ENCODE data around the gene IL34.
"Not testable (repeated sequence)": the region's sequence is repeated elsewhere in the genome, so short reads cannot be mapped to it uniquely, and the experiment has no call there.

Gene IL34

DNA sequence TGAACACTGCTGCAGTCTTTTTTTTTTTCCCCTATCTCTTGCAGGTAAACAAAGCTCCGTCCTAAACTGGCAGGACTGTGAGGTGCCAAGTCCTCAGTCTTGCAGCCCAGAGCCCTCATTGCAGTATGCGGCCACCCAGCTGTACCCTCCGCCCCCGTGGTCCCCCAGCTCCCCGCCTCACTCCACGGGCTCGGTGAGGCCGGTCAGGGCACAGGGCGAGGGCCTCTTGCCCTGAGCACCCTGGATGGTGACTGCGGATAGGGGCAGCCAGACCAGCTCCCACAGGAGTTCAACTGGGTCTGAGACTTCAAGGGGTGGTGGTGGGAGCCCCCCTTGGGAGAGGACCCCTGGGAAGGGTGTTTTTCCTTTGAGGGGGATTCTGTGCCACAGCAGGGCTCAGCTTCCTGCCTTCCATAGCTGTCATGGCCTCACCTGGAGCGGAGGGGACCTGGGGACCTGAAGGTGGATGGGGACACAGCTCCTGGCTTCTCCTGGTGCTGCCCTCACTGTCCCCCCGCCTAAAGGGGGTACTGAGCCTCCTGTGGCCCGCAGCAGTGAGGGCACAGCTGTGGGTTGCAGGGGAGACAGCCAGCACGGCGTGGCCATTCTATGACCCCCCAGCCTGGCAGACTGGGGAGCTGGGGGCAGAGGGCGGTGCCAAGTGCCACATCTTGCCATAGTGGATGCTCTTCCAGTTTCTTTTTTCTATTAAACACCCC lies 13.8 kb downstream of the IL34 start:
- DNase-seq, result no peak

DNA sequence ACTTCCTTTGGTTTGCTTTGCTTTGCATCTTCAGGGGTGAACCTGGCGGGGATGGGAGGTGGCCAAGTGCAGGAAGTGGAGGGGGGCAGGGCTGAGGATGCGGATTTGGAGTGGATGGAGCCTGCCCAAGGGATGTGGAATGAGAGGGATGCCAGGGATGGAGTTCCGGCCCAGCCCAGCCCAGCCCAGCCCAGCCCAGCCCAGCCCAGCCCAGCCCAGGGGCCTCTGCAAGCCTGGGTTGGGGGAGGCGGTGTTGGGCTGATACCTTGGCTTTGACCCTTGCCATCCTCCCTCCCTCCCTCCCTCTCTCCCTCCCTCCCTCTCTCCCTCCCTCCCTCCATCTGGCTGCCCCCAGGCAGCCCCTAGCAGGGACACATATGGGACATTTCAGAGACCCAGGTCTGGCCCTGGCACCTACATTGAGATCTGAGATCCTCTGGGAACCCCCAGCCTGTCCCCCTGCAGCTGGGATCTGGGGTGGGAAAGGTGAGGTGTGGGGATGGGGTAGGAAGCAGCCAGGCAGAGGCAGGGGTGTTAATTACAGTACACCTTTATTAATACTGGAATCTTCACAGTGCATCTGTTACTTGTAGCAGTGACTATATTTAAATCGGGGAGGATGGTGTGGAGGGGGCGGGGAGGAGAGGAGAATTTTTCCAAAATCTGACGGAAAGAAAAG lies 14.5 kb downstream of the IL34 start:
- DNase-seq, result no peak

DNA sequence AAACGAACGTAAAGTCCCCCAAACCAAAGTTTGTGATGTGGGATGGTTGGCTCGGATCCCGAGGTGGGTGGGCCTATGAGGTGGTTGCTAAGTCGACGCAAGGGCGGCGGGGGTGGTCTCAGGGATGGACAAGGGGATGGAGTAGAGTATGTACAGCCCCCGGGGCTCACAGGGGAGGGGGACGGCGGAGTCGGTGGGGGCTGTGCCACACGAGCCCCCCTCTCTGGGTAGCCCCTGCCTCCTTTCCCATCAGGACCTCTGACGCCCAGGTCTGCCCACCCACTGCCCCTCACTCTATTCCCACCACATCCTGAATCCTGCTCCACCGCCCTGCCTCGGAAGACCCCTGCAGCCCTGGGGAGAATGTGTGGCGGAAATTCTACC lies 15.2 kb downstream of the IL34 start:
- no peak for DNase-seq

DNA sequence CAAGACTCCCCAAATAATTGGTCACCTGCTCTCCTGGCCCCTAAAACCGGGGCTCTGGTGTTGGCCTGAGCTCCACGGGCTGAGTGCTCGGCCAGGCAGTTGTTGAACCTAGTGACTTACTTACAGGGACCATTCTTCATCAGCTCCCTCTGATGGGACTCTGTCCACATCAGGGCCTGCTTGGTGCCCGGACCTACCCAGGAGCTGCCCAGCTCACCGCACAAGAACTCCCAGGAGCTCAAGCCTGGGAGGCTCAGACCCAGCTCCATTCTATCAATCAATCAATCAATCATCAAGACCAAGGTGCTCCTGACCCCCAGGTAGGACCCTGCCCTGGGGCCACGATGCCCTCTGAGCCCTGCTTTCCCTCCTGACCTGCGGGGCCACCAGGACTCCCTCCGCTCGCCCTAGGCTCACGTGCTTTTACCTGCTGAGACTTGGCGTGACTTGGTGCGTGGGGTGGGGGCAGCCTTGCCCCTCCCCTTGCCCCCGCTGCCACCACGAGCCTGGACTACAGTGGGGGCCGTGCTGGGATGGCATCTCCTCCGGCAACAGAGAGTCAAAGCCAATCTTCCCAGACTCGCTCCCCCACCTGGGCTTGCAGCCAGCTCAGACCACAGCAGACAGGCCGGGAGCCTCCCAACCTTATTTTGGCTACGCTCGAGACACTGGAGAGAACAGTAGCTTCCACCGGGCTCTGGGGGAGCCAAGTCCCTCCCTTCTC lies 15.7 kb downstream of the IL34 start:
- DNase-seq, result no peak

DNA sequence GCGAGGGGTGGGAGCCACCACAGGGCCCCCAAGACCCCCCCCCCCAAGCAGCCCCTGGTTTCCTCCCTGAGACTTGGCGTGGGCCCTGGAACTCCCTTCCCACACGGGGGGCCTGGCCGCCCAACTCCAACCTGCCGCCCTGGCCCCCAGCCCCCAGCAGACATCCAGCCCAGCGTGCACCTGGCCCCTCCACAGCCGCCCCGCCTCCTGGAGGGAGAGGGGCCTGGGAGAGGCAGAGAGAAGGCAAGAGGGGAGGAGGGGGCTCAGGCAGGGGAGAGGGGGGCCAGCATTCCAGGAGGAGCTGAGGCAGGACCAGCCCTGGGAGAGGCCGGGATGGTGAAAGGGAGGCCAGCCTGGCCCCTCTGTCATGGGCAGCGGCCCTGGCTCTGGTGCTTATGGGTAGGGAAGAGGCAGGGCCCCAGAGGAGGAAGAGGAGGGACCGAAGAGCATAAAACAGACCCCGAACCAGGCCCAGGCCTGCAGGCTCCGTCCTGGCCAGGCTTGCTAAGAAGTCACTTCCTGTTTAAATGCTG lies 16.7 kb downstream of the IL34 start:
- DNase-seq, result no peak

DNA sequence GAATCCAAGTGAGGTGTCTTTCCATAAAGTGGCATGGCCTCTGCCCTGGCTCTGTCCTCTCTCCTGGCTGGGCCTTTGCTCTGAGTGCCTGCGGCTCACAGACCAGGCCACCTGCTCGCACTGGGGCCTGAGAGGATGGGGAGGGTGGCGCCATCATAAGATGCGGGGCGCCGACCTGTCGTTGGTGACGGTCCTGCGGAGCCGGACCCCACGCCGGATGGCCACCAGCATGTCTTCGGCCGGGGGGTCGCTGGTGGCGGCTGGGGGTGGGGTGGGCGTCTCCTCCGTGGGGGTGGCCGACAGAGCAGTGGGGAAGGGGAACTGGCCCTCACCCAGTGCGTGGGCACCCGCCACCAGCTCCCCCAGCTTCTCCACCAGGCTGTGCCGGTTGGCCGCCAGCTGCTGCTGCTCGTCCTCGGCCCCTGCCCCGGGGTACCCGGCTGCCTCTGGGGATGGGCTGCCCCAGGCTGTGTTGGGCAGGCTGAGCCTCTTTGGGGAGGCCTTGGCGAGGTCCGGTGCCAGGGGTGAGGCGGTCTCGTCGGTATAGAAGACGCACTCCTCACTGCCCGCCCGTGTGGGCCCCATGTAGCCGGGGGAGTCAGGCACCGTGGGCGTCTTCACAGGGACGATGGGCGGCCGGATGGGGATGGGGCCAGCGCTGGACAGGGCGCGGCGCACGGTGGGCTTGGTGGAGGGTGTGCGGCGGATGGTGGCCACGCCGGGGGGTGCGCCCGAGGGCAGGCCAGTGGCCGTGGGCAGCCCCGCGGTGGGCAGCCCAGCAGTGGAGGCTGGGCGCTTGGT lies 17.4 kb downstream of the IL34 start:
- DNase-seq, result no peak

DNA sequence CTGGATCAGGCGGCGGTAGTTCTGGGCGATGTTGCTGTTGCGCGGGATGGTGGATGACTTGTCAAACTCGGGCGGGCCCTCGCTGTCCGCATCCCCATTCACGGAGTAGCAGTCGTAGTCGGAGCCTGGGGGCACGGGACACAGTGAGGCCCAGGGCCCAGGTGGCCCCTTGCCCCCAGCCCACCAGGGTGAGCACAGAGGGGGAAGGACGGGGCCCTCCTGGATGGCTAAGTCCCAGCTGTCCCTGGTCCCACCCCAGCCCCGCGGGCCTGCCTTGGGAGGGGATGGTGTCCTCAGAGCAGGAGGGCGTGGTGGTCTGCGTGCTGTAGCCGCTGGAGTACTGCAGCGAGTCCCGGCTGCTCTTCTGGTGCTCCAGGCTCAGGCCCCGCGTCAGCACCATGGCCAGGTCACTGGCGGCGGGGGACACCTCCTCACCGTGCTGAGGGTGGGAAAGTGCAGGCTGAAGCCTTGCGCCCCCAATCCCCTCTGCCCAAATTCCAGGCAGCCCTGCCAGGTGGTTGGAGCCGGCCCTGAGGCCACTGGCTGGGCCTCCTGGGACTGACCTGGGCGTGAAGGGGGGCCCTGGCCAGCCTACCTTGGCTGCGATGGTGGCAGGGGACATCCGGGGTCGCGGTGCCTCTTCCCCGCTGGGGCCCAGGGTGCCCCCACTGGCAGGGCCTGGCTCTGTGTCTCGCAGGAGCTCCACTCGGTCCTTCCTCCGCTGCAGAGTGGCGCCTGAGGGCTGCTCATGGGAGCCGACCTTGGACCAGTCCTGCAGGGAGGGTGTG lies 18.2 kb downstream of the IL34 start:
- no peak for DNase-seq

DNA sequence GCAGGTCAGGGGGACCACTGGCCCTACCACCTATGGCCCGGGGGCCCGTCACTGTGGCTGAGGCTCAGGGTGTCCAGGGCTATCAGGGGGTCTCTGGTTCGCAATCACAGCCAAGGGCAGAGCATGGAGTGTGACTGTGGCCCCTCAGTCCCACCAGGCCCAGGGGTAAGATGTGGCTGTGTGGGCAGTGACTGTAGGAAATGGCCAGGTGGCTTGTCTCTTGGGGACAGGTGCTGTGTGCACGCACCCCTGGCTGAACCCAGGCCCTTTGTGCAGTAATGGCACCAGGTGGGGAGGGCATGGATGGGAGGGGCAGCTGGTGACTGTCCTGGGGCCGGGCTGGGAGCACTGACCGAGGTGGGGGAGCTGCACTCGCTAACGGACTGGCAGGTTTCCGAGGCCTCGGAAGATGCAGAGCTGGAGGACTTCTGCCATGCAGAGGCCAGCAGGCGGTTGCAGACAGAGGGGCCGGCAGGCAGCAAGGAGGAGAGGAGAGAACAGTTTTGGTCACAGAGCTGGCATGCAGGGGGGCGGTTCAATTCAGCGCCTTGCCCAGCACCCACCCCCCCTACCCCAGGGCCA lies 18.8 kb downstream of the IL34 start:
- DNase-seq, result no peak

DNA sequence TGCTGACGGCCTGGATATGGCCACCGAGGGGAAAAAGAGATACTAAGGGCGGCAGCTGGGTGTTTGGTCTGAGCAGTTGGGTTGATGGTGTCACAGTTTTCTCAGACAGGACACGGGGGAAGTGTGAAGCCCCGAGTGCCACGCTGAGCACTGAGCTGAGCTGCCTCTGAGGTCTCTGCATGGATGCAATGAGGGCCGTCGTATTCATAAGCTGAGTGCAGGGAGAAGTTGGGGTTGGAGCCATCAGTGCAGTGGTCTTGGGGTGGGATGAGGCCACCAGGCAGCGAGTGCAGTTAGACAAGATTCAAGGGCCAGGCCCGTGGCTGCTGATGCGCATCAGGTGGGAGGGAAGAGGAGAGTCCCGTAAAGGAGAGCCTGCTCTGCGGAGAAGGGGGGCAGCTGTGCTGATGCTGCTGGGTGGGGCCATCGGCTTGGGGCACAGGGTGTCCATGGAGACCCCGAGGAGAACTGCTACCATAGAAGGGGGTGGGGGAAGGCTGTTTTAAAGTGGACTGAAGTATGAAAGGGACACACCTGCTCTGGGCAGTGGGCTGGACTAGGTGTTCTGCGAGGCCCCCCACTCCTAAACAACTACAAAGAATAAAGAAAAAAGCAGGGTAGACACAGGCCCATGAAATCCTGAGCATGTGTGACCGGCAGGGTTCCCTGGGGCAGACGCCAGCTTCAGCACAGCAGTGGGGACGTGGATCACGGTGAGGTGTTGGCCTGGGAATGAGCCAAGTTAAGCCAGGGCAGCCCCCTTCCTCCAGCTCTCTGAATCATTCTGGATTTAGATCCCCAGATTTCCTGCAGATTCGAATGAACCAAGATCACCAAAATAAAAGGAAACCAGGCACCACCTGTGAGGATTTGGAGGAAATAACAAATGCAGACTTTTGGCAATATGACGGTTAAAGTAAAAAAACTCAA lies 19.7 kb downstream of the IL34 start:
- DNase-seq, result no peak

DNA sequence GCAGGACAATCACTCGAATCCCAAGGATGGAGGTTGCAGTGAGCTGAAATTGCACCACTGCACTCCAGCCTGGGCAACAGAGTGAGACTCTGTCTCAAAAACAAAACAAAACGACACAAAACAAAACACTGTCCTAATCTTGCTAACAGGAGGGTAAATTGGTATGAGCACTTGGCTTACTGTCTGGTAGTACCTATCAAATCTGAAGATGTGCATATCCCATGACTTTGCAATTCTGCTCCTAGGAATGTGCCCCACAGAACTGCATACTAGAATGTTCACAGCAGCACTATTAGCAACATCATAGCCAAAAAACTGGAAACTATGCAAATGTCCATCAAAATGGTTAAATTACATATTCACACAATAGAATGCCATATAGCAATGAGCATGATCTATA lies 23.8 kb downstream of the IL34 start:
- DNase-seq, result no peak

DNA sequence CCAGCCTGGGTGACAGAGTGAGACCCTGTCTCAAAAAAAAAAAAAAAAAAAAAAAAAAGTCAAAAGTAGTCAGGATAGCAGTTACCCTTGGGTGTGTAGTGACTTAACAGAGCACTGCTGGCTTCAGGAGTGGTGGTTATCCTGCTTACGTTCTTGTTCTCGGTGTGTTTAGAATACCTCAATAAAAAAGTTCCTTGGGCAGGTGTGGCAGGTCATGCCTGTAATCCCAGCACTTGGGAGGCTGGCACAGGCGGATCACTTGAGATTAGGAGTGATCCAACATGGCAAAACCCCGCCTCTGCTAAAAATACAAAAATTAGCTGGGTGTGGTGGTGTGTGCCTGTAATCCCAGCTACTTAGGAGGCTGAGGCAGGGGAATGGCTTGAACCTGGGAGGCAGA lies 24.6 kb downstream of the IL34 start:
- DNase-seq, result not testable (repeated sequence)

DNA sequence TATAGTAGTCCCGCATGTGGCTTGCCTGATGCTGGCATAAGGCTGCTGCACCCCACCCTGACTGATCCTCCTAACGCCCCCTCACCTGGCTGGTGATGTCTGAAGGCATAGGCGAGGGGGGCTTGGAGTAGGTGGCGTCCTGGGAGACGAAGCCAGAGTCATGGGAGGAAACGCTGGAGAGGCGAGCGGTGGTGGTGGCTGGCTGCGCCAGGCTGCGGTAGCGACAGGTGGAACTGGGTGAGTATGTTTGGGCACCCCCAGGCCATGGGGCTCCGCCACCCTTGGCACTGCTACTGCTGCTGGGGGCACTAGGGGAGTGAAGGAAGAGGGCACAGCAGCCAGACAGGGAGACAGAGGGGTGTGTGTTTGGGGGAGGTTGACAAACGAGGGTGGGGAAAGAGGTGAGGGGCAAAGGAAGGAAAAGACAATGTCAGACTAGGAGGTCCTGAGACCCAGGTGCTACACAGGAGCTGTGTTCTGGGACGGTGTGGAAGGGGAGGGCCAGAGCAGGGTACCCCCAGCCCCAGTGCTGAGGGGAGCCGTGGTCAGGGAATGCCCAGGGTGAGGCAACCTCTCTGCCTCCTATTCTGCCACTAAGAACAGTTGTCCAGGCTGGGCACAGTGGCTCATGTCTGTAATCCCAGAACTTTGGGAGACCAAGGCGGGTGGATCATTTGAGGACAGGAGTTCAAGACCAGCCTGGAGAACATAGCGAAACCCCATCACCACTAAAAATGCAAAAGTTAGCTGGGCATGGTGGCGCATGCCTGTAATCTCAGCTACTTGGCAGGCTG lies 28.1 kb downstream of the IL34 start:
- no peak for DNase-seq

DNA sequence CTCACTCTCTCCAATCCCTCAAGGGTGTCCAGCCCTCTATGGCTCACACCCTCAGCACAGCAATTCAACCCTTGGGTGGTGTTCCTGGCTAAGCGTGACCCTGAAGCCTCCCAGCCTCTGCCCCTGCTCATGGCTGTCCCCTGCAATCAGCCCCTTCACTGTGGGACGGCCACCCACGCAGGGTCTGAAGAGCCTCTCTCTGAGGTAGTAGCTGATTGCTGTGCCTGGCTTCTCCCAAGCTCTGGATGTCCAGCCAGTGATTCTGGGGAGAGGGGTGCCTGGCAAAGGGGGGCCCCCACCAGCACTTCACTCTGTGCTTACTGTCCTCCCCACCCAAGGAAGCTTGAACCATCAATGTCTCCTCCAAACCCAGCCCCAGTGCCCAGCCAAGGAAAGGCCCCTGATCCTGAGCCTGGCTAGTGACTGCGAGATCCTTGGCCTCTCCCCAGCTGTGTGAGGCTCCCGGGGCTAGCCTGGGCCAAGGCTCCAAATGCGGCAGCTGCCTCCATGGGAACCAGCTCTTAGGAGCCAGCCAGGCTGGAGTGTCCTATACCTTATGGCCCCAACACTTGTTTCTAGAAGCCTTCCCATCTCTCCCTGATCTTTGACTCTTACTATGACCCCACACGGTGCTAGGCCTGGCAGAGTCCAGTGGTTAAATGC lies 29.6 kb downstream of the IL34 start:
- no peak for DNase-seq

DNA sequence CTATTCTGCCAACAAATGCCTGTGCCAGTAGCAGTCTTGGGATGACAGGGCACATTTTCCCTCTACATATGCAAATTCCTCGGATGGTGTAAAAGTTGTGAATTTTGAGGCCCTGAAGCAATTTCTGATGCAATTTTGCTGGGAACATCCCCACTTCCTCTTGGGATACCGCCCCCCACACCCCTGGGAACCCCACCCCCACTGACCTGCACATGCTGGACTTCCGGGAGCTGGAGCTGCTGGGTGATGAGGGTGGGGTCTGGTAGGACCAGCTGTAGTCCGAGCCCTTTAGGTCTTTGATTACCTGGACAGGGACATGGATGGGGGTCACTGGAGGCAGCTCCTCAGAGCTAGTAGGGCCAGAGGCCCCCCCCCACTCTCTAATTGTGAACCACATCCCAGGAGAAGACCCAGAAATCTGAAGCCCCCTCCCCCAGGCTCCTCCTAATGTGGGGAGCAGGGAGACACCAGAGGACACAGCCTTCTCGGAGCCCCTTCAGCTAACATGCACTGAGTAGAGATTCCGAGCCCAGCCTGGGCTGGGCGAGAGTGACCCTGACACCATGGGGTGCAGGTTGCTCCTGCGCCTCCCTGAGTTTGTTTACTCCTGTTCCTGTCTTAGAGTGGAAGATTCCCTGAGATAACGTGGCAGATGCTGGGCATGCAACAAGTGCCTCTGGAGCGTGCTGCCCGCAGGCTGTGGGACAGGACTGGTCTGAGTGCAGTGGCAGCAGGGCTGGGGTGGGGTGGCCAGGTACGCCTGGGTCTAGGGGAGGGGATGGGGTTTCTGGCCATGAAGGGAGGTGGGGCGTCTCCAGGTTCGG lies 30.5 kb downstream of the IL34 start:
- DNase-seq, result no peak

DNA sequence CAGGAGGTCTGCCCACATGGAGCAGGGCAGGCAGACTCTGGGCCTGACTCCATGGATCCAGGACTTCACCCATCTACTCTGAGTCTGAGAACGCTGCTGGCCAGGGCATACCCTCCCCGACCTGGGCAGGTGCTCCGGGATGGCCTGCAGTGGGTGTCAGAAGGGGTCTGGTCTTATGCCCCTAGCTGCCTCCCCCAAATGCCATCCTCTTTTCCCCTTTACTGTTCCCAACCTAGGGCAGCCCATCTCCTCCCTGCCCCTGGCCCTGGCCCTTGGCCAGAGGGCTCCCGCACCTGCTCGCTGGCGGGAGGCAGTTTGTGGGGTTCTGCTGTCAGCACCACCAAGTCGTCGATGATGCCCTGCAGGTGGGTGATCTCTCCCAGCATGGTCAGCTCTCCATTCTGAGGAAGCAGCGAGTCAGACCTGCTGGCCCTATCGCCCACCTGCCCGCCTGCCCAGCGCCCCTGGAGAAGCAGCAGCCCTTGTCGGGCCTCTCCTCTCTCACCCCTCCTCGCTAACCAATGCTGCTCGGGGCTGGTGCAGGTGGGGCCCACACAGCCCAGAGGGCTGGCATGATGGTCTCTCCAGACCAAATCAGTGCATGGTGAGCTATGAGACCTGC lies 31.3 kb downstream of the IL34 start:
- no peak for DNase-seq

DNA sequence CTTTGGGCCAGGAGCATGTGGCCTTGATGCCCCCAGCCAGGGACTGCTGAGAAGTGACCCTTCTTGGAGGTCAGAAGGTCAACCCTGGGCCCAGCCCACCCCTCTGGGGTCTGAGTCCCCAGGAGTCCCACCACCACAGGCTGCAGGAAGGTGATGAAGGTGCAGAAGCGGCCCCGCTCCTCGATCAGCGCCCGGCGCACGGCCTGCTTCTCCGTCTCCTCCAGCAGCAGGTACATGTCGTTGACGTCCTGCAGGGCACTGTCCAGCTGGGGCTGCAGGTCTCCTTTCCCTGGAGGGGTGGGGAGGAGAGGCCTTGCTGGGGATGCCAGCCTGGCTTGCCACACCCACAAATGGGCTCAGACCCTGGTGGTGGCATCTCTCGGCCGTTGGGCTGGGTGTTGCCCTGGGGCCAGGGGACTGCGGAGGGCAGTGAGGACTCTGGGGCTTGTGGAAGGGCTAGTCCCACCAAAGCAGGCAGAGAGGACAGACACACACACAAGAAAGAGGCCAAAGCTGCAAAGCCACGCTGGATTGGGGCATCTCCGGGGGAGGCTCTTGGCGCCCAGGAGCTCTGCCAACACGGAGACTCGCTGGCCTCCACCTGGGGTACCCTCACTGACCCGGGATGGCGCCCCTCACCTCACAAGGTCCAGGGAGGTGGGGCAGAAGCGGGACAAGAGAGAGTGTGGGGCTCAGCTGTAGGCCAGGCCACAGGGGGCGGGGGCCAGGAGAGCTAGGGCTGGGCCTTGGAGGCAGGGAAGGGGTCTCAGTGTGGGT lies 31.9 kb downstream of the IL34 start:
- DNase-seq, result no peak

Measured in CD4-positive, alpha-beta T cell treated with Interleukin-21 for 1 hour (primary cell).